Measurements from ENCODE around the gene FAM177B. TPM values are rescaled to one million over a fixed set of nuclear protein-coding genes. Genes with fewer than 3 reads are reported as not detected.

Gene FAM177B
- total and polyA plus RNA-seq, 2 experiments from 2014 or later: not detected

GRCh38 chr1:222798116-222798515, 61.1 kb downstream of the FAM177B start (continued):
- TF ChIP-seq REST (IDR thresholded peaks at IDR 0.05; ENCODE audit: unreplicated experiment) (no peak), CTCF (conservative IDR thresholded peaks at IDR 0.05; ENCODE audit: low read depth in 2 of 2) (no peak), ZNF114 (CRISPR knock-in tag; IDR thresholded peaks at IDR 0.05) (no peak), CREB1 (CRISPR knock-in tag; IDR thresholded peaks at IDR 0.05; ENCODE audit: low read depth) (no peak)

GRCh38 chr1:222798975-222799374, 62.0 kb downstream of the FAM177B start:
- no peaks in the 10 kb centered on the region for H3K36me3 ChIP-seq (ENCODE audit: insufficient read depth)
- H3K4me1 Mint-ChIP-seq: peaks cover 5% of the 10 kb centered on the region; the same call in 1 of the 3 replicates
- H3K27ac Mint-ChIP-seq: no peak overlapping the region
- H3F3A ChIP-seq (replicated peaks; ENCODE audit: low read depth): no peaks in the 10 kb centered on the region
- no peaks in the 10 kb centered on the region for H4K20me1 ChIP-seq (replicated peaks; ENCODE audit: insufficient read depth)
- H3K79me2 ChIP-seq (replicated peaks; ENCODE audit: insufficient read depth): no peaks in the 10 kb centered on the region
- H3K4me2 ChIP-seq: no peak overlapping the region
- no peak overlapping the region for H3K27ac ChIP-seq (ENCODE audit: low read depth)
- no peak overlapping the region for H3K4me3 ChIP-seq
- H3K9me2 ChIP-seq (ENCODE audit: insufficient read depth): no peaks in the 10 kb centered on the region
- no peaks in the 10 kb centered on the region for H3K27me3 ChIP-seq (ENCODE audit: insufficient read depth)
- no peaks in the 10 kb centered on the region for H3K4me1 ChIP-seq (ENCODE audit: insufficient read depth)
- no peak for ATAC-seq
- TF ChIP-seq ETS1 (IDR thresholded peaks at IDR 0.05): no peak
- no peak for TF ChIP-seq ZNF462 (CRISPR knock-in tag; IDR thresholded peaks at IDR 0.05)
- TF ChIP-seq CTCF (conservative IDR thresholded peaks at IDR 0.05; ENCODE audit: low read depth in 2 of 2): no peak
- no peak for TF ChIP-seq ZNF114 (CRISPR knock-in tag; IDR thresholded peaks at IDR 0.05)
- no peak for DNase-seq (ENCODE audit: low spot score)
- no peak overlapping the region for H2AFZ ChIP-seq
- peaks cover 4% of the 10 kb centered on the region; the same call in 2 of the 3 replicates for H3K9me3 Mint-ChIP-seq
- H3K36me3 Mint-ChIP-seq (ENCODE audit: low read depth): peaks cover 4% of the 10 kb centered on the region; the same call in 2 of the 3 replicates
- peaks cover 11% of the 10 kb centered on the region for H3K27me3 Mint-ChIP-seq (ENCODE audit: insufficient read depth, low read depth, poor library complexity)
- no peak overlapping the region for H3K4me3 Mint-ChIP-seq

All from GM23338 (cell line).